ENCODE measurements around the gene MED8.
"Not testable (repeated sequence)": the region's sequence is repeated elsewhere in the genome, so short reads cannot be mapped to it uniquely, and the experiment has no call there.

The MED8 gene

DNA sequence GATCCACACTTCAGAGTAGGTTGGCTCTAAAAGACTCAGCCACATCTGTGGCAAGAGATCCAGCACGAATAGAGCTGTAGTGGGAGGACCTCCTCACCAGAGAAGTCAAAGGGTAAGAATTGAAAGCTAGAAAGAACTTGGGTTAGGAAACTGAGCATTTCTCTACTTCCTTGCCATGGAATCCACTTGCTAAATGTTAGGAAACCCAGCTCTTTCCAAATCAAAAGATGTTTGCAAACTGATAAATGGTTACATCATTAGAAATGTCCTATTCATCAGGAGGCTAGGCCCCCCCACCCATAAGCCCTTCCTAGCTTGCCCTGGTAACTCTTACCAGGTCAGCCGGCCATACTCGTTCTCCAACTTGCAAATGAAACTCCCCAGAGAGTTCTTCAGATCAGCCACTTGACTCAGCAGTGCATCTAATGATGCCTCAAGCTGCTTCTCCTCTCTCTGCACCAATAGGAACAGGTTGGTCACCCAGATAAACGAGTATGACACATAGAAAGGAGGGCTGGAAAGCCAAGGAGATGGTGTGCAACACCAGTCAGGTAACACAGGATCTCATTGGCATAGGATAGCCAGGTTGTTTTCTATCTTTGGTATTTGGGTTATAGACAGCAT, 1.5 kb downstream of the MED8 start:
- FAIRE-seq: no peak
- DNase-seq (ENCODE audit: low spot score): no peak

GRCh38 chr1:43386676-43387075, 2.9 kb downstream of the MED8 start:
- DNase-seq (ENCODE audit: low spot score): no peak
- no peak for FAIRE-seq

DNA sequence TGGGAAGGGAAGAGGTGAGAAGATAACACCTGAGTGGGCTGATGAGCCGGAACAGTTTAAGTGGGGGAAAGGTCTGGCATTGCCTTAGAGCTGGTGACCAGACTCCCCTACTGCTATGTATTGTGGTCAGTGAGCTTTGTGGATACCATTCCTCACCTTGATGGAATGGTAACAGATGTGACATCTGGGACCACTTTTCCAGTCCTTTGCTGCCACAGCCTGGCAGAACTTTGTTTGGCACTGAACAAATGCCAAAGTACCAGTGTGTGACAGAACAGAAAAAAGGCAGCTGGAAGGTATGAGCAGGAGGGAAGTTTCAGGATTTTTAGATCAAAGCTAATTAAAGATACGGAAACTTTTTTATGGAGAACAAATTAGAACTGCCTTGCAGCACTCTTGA, 6.2 kb downstream of the MED8 start:
- DNase-seq (ENCODE audit: low spot score) (no peak), FAIRE-seq (no peak)

- no peak for FAIRE-seq
These were observed 7.4 kb downstream of the MED8 start for GRCh38 chr1:43382027-43382779.

DNA sequence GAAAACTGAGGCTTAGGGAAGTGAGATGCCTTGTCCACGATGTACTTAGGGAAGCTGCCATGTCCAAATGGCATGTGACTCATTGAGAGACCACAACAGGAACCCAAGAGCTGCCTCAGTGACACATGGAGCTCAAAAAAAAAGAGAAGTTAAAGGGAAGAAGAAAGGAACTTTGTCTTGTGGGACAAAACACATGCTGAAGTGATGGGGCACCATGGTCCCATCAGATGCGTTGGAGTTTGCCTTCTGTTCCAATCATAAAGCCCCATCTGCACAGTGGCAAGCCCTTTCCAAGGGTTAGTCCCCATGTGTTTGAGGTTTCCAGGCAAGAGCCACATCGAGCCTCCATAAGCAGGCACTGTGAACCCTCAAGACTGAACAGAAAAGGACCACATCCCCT, 8.0 kb downstream of the MED8 start:
- DNase-seq (ENCODE audit: low spot score) (no peak), FAIRE-seq (no peak)

More at GRCh38 chr1:43382027-43382779, 7.4 kb downstream of the MED8 start:
- DNase-seq (ENCODE audit: low spot score): no peak

DNA sequence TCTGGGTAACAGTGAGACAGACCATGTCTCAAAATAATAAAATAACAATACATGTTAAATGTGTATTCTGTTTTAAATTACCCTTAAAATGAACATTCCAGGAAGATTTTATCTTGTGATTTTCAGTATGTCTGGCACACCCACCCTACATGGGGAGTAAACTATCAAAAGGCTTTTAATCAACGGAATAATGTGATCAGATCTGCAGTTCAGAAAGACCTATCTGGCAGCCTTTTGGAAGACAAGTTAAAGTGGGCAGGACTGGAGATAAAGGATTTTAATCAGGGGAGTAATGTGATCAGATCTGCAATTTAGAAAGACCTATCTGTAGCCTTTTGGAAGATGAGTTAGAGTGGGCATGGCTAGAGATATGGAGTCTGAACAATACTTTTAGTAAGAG, 10.1 kb downstream of the MED8 start:
- FAIRE-seq (no peak), DNase-seq (ENCODE audit: low spot score) (no peak)

DNA sequence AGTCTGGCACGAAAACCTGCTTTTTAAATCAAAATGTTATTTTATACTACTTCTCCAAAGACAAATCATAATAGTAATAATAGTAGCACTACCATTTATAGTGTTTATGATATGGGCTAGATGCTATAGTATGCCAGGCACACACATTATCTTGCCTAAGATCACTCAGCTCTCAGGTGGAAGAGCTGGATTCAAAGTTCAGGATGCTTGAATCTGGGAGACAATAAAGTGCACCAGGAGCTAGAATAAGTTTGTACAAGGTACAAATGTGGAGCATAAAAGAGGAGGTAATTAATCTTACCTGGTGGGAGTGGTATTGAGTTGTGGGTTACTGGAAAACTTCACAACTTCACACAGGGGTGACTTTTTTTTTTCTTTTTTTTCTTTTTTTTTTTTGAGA, 11.8 kb downstream of the MED8 start:
- no peak for FAIRE-seq
- no peak for DNase-seq (ENCODE audit: low spot score)

DNA sequence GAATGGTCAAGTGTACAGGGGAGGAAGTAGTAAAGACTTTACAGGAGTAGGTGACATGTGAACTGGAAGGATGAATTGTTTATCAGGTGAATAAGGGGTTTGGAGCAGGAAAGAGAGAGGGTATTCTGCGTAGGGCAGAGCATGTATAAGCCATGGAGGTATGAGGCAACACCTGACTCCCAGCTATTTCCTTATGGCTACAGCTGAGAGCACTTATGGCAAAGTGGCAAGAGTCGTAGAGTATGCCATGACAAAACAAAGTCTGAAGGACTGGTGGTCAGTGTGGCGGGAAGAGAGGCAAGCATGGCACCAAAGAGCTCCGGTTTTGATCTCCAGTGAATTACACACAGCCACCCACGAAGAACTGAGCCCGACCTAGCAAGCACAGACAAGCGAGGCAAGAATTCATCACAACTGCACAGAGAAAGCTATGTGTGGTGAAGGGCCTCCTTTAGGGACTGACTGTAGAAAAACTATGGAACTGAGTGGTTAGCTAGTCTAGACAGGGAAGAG, 12.8 kb downstream of the MED8 start:
- DNase-seq (ENCODE audit: low spot score): no peak
- FAIRE-seq: no peak

DNA sequence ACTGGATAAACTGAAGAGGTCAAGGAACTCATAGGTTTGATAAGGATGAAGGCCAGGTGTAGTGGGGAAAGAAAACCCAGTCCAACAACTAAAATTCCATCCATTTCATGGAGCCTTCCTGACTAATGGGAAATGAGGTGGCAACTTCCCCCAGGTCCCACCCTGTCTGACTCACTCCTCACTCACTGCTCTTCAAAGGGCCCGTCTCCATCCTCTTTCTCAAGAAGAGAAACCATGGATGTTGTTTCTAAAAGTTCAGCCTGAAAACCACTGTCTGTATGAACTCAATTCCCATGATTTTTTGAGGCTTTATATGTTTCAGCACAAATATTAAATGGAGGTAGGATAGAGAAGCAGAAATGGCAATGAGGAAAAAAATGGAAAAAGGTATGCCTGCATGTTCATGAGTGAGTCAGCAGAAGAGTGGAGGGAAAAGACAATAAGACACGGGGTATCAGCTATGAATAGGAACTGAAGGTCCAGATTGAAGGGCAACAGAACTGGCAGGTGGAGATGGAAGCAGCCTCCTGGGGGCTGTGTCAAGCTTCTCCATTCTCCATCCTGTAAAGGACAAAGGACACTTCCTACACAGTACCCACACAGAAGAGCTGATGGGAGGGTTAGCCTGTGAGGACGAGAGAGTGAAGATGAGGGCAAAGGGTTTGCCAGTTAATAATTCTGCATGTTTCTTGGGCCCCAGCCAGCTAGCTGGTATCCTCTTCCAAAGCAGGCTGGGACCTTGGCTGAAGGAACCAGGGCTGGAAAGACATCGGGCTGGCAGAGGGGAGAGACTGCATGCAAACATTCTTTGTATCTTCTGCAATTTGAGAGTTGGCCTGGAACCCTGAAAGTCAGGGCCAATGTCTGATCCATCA, 16.3 kb downstream of the MED8 start:
- DNase-seq (ENCODE audit: low spot score) (peak; percentile 68), FAIRE-seq (peak; percentile 86)

GRCh38 chr1:43372172-43372571, 17.4 kb downstream of the MED8 start:
- no peak for FAIRE-seq
- peak; percentile 57 for DNase-seq (ENCODE audit: low spot score)

DNA sequence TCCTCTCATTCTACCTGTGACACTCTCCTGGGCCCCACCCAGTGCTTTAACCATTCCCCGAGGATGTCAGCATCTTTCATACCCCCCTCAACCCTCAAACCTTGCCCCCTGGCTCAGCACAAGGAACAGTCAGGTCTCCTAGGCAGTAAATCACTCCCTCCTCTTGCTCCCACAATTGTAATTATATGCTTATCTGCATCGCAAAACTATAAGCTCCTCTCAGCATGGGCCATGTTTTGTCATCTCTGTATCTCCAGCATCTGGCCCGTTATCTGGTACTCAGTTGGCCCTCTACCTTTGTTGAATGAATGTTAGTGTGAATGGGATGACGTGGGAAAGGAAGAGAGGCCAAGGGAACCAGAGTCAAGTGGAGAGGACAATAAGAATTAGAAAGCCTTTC, 19.0 kb downstream of the MED8 start:
- DNase-seq (ENCODE audit: low spot score) (no peak), FAIRE-seq (no peak)

- not testable (repeated sequence) for FAIRE-seq; DNase-seq (ENCODE audit: low spot score)
These were observed 19.8 kb downstream of the MED8 start for GRCh38 chr1:43369779-43370178.

DNA sequence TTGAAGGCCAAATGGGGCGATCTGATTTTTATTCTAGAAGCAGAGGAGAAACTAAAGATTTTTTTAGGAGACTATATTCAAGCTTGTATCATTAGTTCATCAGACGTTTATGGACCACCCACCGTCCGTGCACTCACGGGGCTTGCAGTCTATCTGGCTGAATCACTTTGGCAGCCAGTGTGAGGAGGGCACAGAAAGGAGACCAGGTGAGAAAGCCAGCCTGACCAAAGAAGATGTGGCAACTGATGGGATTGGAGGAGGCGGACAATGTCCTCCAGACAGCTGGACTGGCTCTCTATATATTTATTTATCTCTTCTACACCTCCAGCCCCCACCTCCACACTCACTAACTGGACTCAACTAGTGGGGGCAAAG, 21.0 kb downstream of the MED8 start:
- no peak for FAIRE-seq
- DNase-seq (ENCODE audit: low spot score): peak; percentile 36

GRCh38 chr1:43367904-43368645, 21.5 kb downstream of the MED8 start, which contains the start of gene ELOVL1:
ELOVL1 (minus strand) TSS chr1:43368011; CDS start chr1:43365609, 2,402 bp downstream.
- no peak for FAIRE-seq
- peak; percentile 77 for DNase-seq (ENCODE audit: low spot score)

GRCh38 chr1:43367026-43367903, 22.3 kb downstream of the MED8 start:
- FAIRE-seq: no peak
- DNase-seq (ENCODE audit: low spot score): no peak

GRCh38 chr1:43366601-43367025, 23.0 kb downstream of the MED8 start:
- DNase-seq (ENCODE audit: low spot score) (no peak), FAIRE-seq (no peak)

DNA sequence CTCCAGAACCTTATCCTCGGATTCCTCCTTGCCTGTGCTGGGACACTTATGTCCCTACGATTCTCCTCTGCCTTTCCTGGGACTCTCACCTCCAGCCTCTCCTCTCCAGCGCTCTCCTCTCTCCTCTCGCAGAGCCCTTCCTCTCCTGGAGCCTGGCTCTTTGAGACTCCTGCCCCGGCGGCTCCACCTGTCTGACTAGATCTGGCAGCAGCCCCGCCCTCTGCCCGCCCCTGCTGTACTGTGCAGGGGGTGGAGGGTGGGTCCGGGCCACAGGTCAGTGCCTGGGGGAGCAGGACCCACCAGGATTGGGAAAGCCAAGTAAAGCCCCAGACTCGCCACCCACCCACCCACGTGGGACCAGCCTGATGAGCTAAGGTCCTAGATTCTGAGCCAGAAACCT, 23.4 kb downstream of the MED8 start:
- DNase-seq (ENCODE audit: low spot score) (no peak), FAIRE-seq (no peak)

- no peak for FAIRE-seq
- no peak for DNase-seq (ENCODE audit: low spot score)
These were observed 23.9 kb downstream of the MED8 start for GRCh38 chr1:43365678-43366077.

DNA sequence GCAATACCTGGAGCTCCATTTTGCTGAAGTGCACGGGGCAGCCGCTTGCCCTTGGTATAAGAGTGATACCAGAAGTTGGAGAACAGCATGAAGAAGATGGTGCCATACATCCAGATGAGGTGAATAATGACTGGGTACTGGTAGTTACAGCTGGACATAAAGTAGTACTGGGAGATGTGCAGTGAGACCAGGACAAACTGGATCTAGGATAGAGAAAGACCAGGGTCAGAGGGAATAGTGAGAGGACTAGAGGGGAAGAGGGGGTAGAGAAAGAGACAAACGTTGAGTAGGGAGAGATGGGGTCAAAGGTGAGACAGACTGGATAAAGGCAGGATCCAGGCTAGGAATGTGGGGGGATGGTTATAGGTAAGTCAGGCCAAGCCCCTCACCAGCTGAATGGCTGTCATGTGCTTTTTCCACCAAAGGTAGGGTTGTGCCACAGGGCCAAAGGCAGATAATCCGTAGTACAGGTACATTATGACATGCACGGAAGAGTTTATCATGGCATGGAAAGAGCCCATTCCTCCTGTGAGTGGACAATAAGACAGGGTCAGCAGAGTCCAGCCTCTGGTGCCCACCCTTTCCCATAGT, 25.6 kb downstream of the MED8 start:
- FAIRE-seq (no peak), DNase-seq (ENCODE audit: low spot score) (no peak)

Measured in RCC 7860 (cell line).